Esophagus squamous epithelium (tissue), 5 donors: ENCODE measurements around the gene PLEKHA6. TPM values are rescaled to one million over a fixed set of nuclear protein-coding genes. Genes with fewer than 3 reads are reported as not detected.

Experiments
- DNase-seq: peaks from one replicate; lab custom pipeline; 2025; lab: John Stamatoyannopoulos, UW
- H3K27ac ChIP-seq, 4 donors: fragments of 200-600 bp; sonication (generic); one replicate each; pipeline ENCODE4 v1.5.1; 2016 to 2019; ENCODE audit warnings: mild to moderate bottlenecking in 1 of 4
- H3K27me3 ChIP-seq, 4 donors: fragments of 200-600 bp; sonication (generic); 1 replicate in 3 of 4; 2 replicates in 1 of 4; pipeline versions ENCODE4 v1.5.1 to v1.6.0; 2017 to 2021; ENCODE audit warnings: antibody characterized with exemption in 1 of 4
- H3K36me3 ChIP-seq, 3 donors: fragments of 200-600 bp; sonication (generic); one replicate each; pipeline ENCODE4 v1.5.1; 2016 to 2019
- H3K4me1 ChIP-seq, 3 donors: fragments of 200-600 bp; sonication (generic); one replicate each; pipeline ENCODE4 v1.5.1; 2017 to 2019
- H3K4me3 ChIP-seq, 4 donors: fragments of 200-600 bp; sonication (generic); 1 replicate in 3 of 4; 2 replicates in 1 of 4; pipeline ENCODE4 v1.5.1; 2016 to 2019; ENCODE audit warnings: mild to moderate bottlenecking in 2 of 4, moderate library complexity in 1 of 4
- H3K9me3 ChIP-seq, 3 donors: fragments of 200-600 bp; sonication (generic); one replicate each; pipeline ENCODE4 v1.5.1; 2016 to 2019
- POLR2A ChIP-seq, 4 donors: fragments of 450-650 bp; IDR thresholded peaks; one replicate each; pipeline ENCODE4 v1.6.1; 2017; ENCODE audit warnings: antibody characterized with exemption in 4 of 4, mild to moderate bottlenecking in 4 of 4, moderate library complexity in 3 of 4
- WGBS, 2 donors: methylation state at CpG; one replicate each; pipeline ENCODE4 v1.1.5; 2018; 5-methylcytosine and 5-hydroxymethylcytosine counted together
- intact Hi-C: fragments of 100-400 bp; cut with DNase I; formaldehyde crosslinking; loops from one replicate; pipeline ENCODE4 v1.15.0; 2022
- small RNA-seq, 4 donors: library from RNA; depleted of rRNA; stranded (forward); fragments of <200 nt; gene quantifications; one replicate each; pipeline ENCODE3, GENCODE V24; 2016
- total RNA-seq, 4 donors: library from RNA; depleted of rRNA; stranded (reverse); fragments of >200 nt; gene quantifications; one replicate each; pipeline ENCODE4 v1.1.0, GENCODE V29; 2016
- TF ChIP-seq, protein P1 (sequence below), 6 experiments: fragments of 450-650 bp in 4 of 6; fragments of 200-600 bp in 2 of 6; sonication (generic) in 2 of 6; IDR thresholded peaks; one replicate each; pipeline ENCODE4 v1.5.1; 2016 to 2019; ENCODE audit warnings: antibody characterized with exemption in 6 of 6, mild to moderate bottlenecking in 4 of 6, moderate library complexity in 4 of 6
- donor health status: DM: yes; HTN: yes; CAD: no.

The PLEKHA6 gene
- total RNA-seq, 4 donors from 2014 or later = 7.4 to 40.6 (median 18.3) TPM

DNA sequence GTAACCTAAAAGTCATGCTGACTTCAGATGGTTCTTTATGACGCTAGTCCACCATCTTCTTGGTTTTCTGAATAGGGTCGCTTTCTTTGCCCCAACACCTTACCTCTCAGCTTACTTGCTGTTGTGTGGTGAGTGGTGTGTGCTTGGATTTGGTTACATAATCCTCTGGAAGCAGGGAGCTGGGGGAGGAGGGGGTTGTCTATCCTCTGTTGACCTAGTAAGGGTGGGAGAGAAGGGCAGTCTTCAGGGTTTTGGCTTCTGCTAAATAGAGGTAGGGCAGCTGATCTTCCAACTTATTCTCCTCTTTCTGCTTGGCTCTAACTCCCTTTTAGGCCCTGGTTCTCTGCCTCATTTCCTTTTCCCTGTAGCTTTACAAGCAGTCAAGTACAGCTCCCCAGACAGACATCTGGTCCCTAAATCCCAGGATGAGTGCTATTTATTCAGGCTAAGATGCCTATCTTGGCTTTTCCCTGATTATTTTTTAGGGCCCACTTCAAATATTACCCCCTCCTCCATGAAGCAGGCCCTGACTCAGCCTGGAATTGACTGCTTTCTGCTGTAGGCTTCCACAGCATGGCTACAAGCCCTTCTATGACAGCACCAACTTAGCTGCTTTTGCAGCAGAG lies 187.2 kb downstream of the PLEKHA6 start:
- intact Hi-C loops = no loop called here
- TF ChIP-seq, protein P1, sequence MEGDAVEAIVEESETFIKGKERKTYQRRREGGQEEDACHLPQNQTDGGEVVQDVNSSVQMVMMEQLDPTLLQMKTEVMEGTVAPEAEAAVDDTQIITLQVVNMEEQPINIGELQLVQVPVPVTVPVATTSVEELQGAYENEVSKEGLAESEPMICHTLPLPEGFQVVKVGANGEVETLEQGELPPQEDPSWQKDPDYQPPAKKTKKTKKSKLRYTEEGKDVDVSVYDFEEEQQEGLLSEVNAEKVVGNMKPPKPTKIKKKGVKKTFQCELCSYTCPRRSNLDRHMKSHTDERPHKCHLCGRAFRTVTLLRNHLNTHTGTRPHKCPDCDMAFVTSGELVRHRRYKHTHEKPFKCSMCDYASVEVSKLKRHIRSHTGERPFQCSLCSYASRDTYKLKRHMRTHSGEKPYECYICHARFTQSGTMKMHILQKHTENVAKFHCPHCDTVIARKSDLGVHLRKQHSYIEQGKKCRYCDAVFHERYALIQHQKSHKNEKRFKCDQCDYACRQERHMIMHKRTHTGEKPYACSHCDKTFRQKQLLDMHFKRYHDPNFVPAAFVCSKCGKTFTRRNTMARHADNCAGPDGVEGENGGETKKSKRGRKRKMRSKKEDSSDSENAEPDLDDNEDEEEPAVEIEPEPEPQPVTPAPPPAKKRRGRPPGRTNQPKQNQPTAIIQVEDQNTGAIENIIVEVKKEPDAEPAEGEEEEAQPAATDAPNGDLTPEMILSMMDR (IDR thresholded peaks at IDR 0.05) = no peak
- no peak for TF ChIP-seq POLR2A (IDR thresholded peaks at IDR 0.05)
- no peak for DNase-seq
- peaks cover 0 to 20% (median 5%) of the 10 kb centered on the region in 3 donors for H3K4me1 ChIP-seq
- 86 to 97% methylated on average over 2 of the region's 2 CpGs for WGBS, 2 donors
- no peak overlapping the region for H3K4me3 ChIP-seq
- peaks cover 0 to 20% (median 8%) of the 10 kb centered on the region in 3 donors for H3K9me3 ChIP-seq
- H3K36me3 ChIP-seq = no peaks in the 10 kb centered on the region
- H3K27me3 ChIP-seq = peaks cover 0 to 30% (median 0%) of the 10 kb centered on the region in 4 donors
- no peak overlapping the region for H3K27ac ChIP-seq

DNA sequence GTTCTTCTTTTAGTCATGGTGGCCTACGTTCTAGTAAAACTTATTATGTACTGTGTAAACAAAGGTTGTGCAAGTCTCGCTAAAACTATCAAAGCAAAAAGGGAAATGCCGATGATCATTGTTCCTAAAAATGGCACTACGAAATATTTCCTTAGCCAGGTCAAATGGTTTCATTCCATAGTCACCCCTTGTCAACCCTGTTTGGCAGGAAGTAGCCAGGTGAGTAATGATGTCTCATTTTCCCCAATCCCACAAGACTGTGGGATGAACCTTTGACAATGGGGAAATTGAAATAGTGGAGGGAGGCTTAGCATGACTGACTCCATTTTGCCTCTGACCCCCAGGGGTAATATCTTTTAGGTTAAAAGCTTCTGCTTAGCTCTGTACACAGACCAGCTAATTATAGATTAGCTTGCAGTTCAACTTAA lies 188.0 kb downstream of the PLEKHA6 start:
- WGBS, 2 donors = 27 to 39% methylated on average over 4 of the region's 4 CpGs
- Histone ChIP-seq H3K9me3 (peaks cover 0 to 20% (median 8%) of the 10 kb centered on the region in 3 donors), H3K27me3 (peaks cover 0 to 26% (median 0%) of the 10 kb centered on the region in 4 donors), H3K36me3 (no peaks in the 10 kb centered on the region), H3K4me3 (no peak overlapping the region), H3K27ac (peak overlapping the region in 3 of 4 donors; percentile 56 to 72 (median 72)), H3K4me1 (peaks cover 0 to 20% (median 5%) of the 10 kb centered on the region in 3 donors)
- TF ChIP-seq, protein P1 (IDR thresholded peaks at IDR 0.05) = no peak
- no peak for TF ChIP-seq POLR2A (IDR thresholded peaks at IDR 0.05)
- intact Hi-C loops = no loop called here
- no peak for DNase-seq

DNA sequence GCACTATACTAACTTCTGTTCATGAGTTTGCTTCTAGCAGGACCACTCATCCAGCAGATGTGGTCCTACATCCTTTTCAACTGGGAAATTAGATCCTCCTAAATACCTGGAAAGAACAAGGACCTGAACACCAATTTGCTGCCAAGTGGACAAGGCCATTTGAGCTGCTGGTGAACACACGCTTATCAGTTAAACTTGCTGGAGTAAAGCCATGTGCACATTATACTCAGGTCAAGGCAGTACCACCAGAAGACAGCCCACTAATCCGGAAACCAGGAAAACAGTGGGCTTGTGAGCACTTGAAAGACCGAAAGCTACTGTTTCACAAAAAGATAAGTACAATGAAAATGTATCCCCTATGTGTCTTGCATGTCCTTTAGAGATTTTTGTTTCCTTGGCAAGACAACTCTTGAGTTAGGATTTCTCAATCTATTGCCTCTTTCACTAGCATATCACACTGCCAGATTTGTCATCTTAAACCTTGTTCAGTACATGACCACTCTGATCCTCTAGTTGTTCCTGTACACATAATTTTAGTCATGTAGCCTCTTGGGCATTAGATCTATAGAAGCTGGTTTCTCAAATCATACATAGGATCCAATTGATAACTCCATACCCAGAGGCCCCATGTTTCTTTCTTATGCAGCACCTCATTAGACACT lies 189.1 kb downstream of the PLEKHA6 start:
- intact Hi-C loops = no loop called here
- TF ChIP-seq, protein P1 (IDR thresholded peaks at IDR 0.05) = no peak
- no peak for TF ChIP-seq POLR2A (IDR thresholded peaks at IDR 0.05)
- WGBS, 2 donors = 83 to 88% methylated on average over 3 of the region's 3 CpGs
- Histone ChIP-seq H3K4me3 (no peak overlapping the region), H3K4me1 (peaks cover 0 to 20% (median 5%) of the 10 kb centered on the region in 3 donors), H3K36me3 (no peaks in the 10 kb centered on the region), H3K27me3 (peaks cover 0 to 19% (median 0%) of the 10 kb centered on the region in 4 donors), H3K27ac (no peak overlapping the region), H3K9me3 (peaks cover 0 to 20% (median 8%) of the 10 kb centered on the region in 3 donors)
- no peak for DNase-seq

DNA sequence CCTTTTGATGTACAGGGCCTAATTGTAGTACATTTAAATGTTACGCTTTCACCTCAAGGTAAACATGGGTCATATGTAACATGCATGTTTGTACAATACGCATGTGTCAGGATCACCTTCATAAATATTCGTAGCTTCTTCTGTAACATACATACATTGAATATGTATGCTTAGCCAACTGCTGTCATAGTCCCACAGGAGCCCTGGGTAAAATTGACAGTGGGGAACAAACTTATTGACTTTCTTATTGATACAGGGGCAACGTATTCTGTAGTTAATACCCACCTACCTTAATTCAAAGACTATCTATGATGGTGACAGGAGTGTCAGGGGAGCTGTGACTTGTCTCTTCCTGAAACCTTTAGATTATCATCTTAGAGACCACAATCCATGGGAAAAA lies 189.9 kb downstream of the PLEKHA6 start:
- no peak for DNase-seq
- peaks cover 0 to 20% (median 8%) of the 10 kb centered on the region in 3 donors for H3K9me3 ChIP-seq
- H3K27ac ChIP-seq = no peak overlapping the region
- peaks cover 0 to 20% (median 5%) of the 10 kb centered on the region in 3 donors for H3K4me1 ChIP-seq
- WGBS, 2 donors = 82 to 96% methylated on average over 4 of the region's 4 CpGs
- TF ChIP-seq, protein P1 (IDR thresholded peaks at IDR 0.05) = no peak
- no peak for TF ChIP-seq POLR2A (IDR thresholded peaks at IDR 0.05)
- no peak overlapping the region for H3K4me3 ChIP-seq
- H3K27me3 ChIP-seq = peaks cover 0 to 13% (median 0%) of the 10 kb centered on the region in 4 donors
- intact Hi-C loops = no loop called here
- no peaks in the 10 kb centered on the region for H3K36me3 ChIP-seq

Small RNAs within 50 kb of the gene (small RNA-seq; reads per million reads assigned to genes)
- 0 reads per million in 4 donors for gene AL606489.2

Other genes with a start within 250 kb of the PLEKHA6 start
- gene ETNK2, start 207.9 kb downstream of the PLEKHA6 start, total RNA-seq = 10 to 100 TPM in 2 of 4 donors, 1 to 10 TPM in 2; 6.7 to 54.4 (median 25.0) TPM
- under 1 TPM in 2 of 4 donors, not detected in 2; 0.38 to 0.99 TPM for gene REN, start 193.6 kb downstream of the PLEKHA6 start, total RNA-seq
- gene KISS1, start 163.4 kb downstream of the PLEKHA6 start, total RNA-seq = not detected
- gene GOLT1A, start 145.9 kb downstream of the PLEKHA6 start, total RNA-seq = under 1 TPM in 1 of 4 donors, not detected in 3; 0.38 TPM
- 10 to 100 TPM; 29.5 to 42.3 (median 34.0) TPM for gene PPP1R15B, start 51.9 kb upstream of the PLEKHA6 start, total RNA-seq
- 10 to 100 TPM; 19.4 to 40.2 (median 21.3) TPM for gene PIK3C2B, start 134.9 kb upstream of the PLEKHA6 start, total RNA-seq
- gene MDM4, start 156.5 kb upstream of the PLEKHA6 start, total RNA-seq = 10 to 100 TPM; 13.2 to 62.8 (median 23.8) TPM